HepG2 (cell line): ENCODE results near the gene PIK3R5. TPM values are rescaled to one million over a fixed set of nuclear protein-coding genes. Genes with fewer than 3 reads are reported as not detected.

ENCODE experiments used
- ATAC-seq: fragments of 200-7000 bp; cut with Tn5 transposase; 3 replicates; pipeline ENCODE4 v1.9.1; 2020; ENCODE audit warnings: mild to moderate bottlenecking, moderate library complexity
- BruUV-seq: library from RNA; stranded (reverse); fragments of 400-500 nt; replicated peaks from 2 replicates; lab custom pipeline; 2021; lab: Mats Ljungman, UMichigan
- CTCF ChIA-PET: fragments of 300-600 bp; formaldehyde crosslinking; extraction: SDS; loops from one replicate; lab custom pipeline; 2021; ENCODE audit warnings: low total read pairs, inconsistent platforms, low intra/inter-chr PET ratio; lab: Yijun Ruan, JAX
- POLR2A ChIA-PET: fragments of 350-600 bp; sonication (Branson Sonifier 250); formaldehyde crosslinking; loops from one replicate; lab custom pipeline; 2020; ENCODE audit warnings: antibody characterized with exemption, inconsistent platforms; lab: Yijun Ruan, JAX
- DNase-seq: peaks from one replicate; pipeline ENCODE4 v3.0.0-alpha.2; 2015; ENCODE audit warnings: low spot score
- FAIRE-seq: peaks from 3 replicates; lab custom pipeline; 2011; peaks lifted over from hg19 to GRCh38; lab: Jason Lieb, UNC
- H2AFZ ChIP-seq: one replicate; pipeline ENCODE4 v1.6.1; 2011; ENCODE audit warnings: low read length, inconsistent platforms
- H3K27ac ChIP-seq: fragments of 300-600 bp; 3 replicates; pipeline ENCODE4 v1.8.0; 2011; ENCODE audit warnings: mixed run types, mild to moderate bottlenecking, mixed read lengths, low read length, inconsistent platforms; ENCODE audit not compliant: insufficient read depth; ENCODE audit errors: extremely low read length
- H3K27me3 ChIP-seq, 2 experiments: fragments of 200-600 bp in 1 of 2; 2 replicates in 1 of 2; 3 replicates in 1 of 2; pipeline versions ENCODE4 v1.6.0 to v1.8.0; 2011; ENCODE audit warnings: low read length in 2 of 2, mild to moderate bottlenecking in 2 of 2, moderate library complexity in 2 of 2, inconsistent platforms in 1 of 2; ENCODE audit not compliant: insufficient read depth in 2 of 2, control insufficient read depth in 1 of 2
- H3K36me3 ChIP-seq, 2 experiments: fragments of 200-600 bp in 1 of 2; replicated peaks in 1 of 2; 2 replicates in 1 of 2; 3 replicates in 1 of 2; pipeline versions ENCODE4 v1.5.1 to v1.8.0; 2011; ENCODE audit warnings: low read length in 2 of 2, inconsistent platforms in 1 of 2; ENCODE audit not compliant: insufficient read depth in 2 of 2, control insufficient read depth in 1 of 2
- H3K4me1 ChIP-seq: 2 replicates; pipeline ENCODE4 v1.5.1; 2012; ENCODE audit warnings: low read length, inconsistent platforms; ENCODE audit not compliant: insufficient read depth
- H3K4me2 ChIP-seq: 2 replicates; pipeline ENCODE4 v1.6.0; 2011; ENCODE audit warnings: low read depth, low read length, inconsistent platforms
- H3K4me3 ChIP-seq, 3 experiments: fragments of 200-600 bp in 1 of 3; sonication (generic), shearing (Covaris generic) in 1 of 3; replicated peaks in 1 of 3; 2 replicates each; pipeline ENCODE4 v1.5.1; 2011 to 2016; ENCODE audit warnings: low read length in 3 of 3, inconsistent platforms in 2 of 3, low read depth in 2 of 3, mild to moderate bottlenecking in 2 of 3, control low read depth in 1 of 3, mixed read lengths in 1 of 3; ENCODE audit not compliant: insufficient read depth in 1 of 3
- H3K79me2 ChIP-seq: one replicate; pipeline ENCODE4 v1.6.1; 2011; ENCODE audit warnings: low read length, inconsistent platforms; ENCODE audit not compliant: insufficient read depth
- H3K9ac ChIP-seq: 2 replicates; pipeline ENCODE4 v1.6.0; 2011; ENCODE audit warnings: mild to moderate bottlenecking, low read depth, low read length, inconsistent platforms; ENCODE audit not compliant: insufficient read depth
- H3K9me3 ChIP-seq: 2 replicates; pipeline ENCODE4 v1.5.1; 2012; ENCODE audit warnings: mild to moderate bottlenecking, low read length
- H4K20me1 ChIP-seq: 2 replicates; pipeline ENCODE4 v1.6.0; 2011; ENCODE audit warnings: inconsistent platforms, mild to moderate bottlenecking, low read length, moderate library complexity; ENCODE audit not compliant: insufficient read depth
- NFYC ChIP-seq: IDR thresholded peaks from 2 replicates; pipeline ENCODE4 v1.6.1; 2016; ENCODE audit warnings: missing genetic modification reagents, missing compliant biosample characterization
- TEF ChIP-seq: sonication (generic); formaldehyde crosslinking; IDR thresholded peaks from 2 replicates; pipeline ENCODE4 v1.5.0; 2020; ENCODE audit warnings: missing genetic modification reagents
- ZBED4 ChIP-seq: sonication (generic); formaldehyde crosslinking; IDR thresholded peaks from 2 replicates; pipeline ENCODE4 v1.4.0; 2020; ENCODE audit warnings: missing genetic modification reagents, borderline replicate concordance
- ZBTB8A ChIP-seq: sonication (generic); formaldehyde crosslinking; IDR thresholded peaks from 2 replicates; pipeline ENCODE4 v1.4.0; 2020; ENCODE audit warnings: mild to moderate bottlenecking, low read depth, missing genetic modification reagents, borderline replicate concordance
- ZNF326 ChIP-seq: sonication (generic); formaldehyde crosslinking; IDR thresholded peaks from 2 replicates; pipeline ENCODE4 v1.4.0; 2020; ENCODE audit warnings: missing genetic modification reagents, borderline replicate concordance
- ZSCAN25 ChIP-seq: sonication (generic); formaldehyde crosslinking; IDR thresholded peaks from 2 replicates; pipeline ENCODE4 v1.8.0; 2022; ENCODE audit warnings: mild to moderate bottlenecking, missing genetic modification reagents
- WGBS: methylation state at CpG from one replicate; pipeline ENCODE4 v1.1.6; 2017; ENCODE audit warnings: low lambda C conversion rate; 5-methylcytosine and 5-hydroxymethylcytosine counted together
- in situ Hi-C: cut with HindIII; loops from 2 replicates; pipeline ENCODE4 v1.10.0; 2017; ENCODE audit warnings: low pct_unique_long_range_greater_than_20kb; ENCODE audit not compliant: extremely low pct_ligation_motif_present
- intact Hi-C: fragments of 100-400 bp; cut with micrococcal nuclease; formaldehyde crosslinking; loops from one replicate; pipeline ENCODE4 v1.10.0; 2022; ENCODE audit not compliant: unreplicated experiment
- polyA plus RNA-seq, 8 experiments: library from polyadenylated mRNA; depleted of rRNA in 3 of 8; stranded (reverse) in 7 of 8; unstranded in 1 of 8; fragments of >200 nt; fragmentation: Illumina TruSeq in 4 of 8; extraction: Trizol in 4 of 8; gene quantifications; 2 replicates each; pipeline versions ENCODE4 v1.2.1 to v1.2.3, GENCODE V29; 2011 to 2016; ENCODE audit warnings: low read depth in 4 of 8, missing spikeins in 1 of 8, mixed read lengths in 1 of 8; ENCODE audit not compliant: insufficient read depth in 1 of 8
- total RNA-seq, 5 experiments: library from RNA; depleted of rRNA; stranded (reverse); fragments of >200 nt; fragmentation: Illumina TruSeq; extraction: Trizol; gene quantifications; 2 replicates each; pipeline ENCODE4 v1.2.3, GENCODE V29; 2016; ENCODE audit warnings: low read depth in 1 of 5

The PIK3R5 gene
- total and polyA plus RNA-seq, 2 of the 13 experiments (the other 11 are each of a cell fraction or from before 2014, with no cell fraction given) = not detected

GRCh38 chr17:8938933-8939332, 26.6 kb downstream of the PIK3R5 start (continued):
- TF ChIP-seq ZBTB8A (CRISPR knock-in tag) (no peak), ZBED4 (CRISPR knock-in tag) (no peak), TEF (CRISPR knock-in tag) (no peak)

- H3K9ac ChIP-seq = no peak overlapping the region
- ChIA-PET POLR2A (no interaction called here), CTCF (no interaction called here)
- FAIRE-seq (no peak), DNase-seq (no peak), ATAC-seq (no peak)
- H3K4me3 ChIP-seq = no peak overlapping the region
- BruUV-seq = no TSS peak
- H4K20me1 ChIP-seq = no peaks in the 10 kb centered on the region
- WGBS = 13% methylated on average over 9 of the region's 9 CpGs
- H3K27ac ChIP-seq = no peak overlapping the region
- in situ Hi-C loops = no loop called here
- intact Hi-C loops = no loop called here
- TF ChIP-seq ZSCAN25 (CRISPR knock-in tag) (no peak), ZNF326 (CRISPR knock-in tag) (no peak), NFYC (no peak)
- peaks cover 0 to 12% of the 10 kb centered on the region in 2 experiments; a peak in 3 of 5 replicates for H3K27me3 ChIP-seq
- H2AFZ ChIP-seq = no peak overlapping the region
- no peaks in the 10 kb centered on the region for H3K36me3 ChIP-seq
- no peaks in the 10 kb centered on the region for H3K4me1 ChIP-seq
- no peaks in the 10 kb centered on the region for H3K79me2 ChIP-seq
- no peaks in the 10 kb centered on the region for H3K9me3 ChIP-seq
- no peak overlapping the region for H3K4me2 ChIP-seq
Measured at GRCh38 chr17:8935191-8935590, 30.3 kb downstream of the PIK3R5 start.
